Measurements from ENCODE around the gene GLYATL1B.
"Not testable (repeated sequence)": the region's sequence is repeated elsewhere in the genome, so short reads cannot be mapped to it uniquely, and the experiment has no call there.

The GLYATL1B gene, protein sequence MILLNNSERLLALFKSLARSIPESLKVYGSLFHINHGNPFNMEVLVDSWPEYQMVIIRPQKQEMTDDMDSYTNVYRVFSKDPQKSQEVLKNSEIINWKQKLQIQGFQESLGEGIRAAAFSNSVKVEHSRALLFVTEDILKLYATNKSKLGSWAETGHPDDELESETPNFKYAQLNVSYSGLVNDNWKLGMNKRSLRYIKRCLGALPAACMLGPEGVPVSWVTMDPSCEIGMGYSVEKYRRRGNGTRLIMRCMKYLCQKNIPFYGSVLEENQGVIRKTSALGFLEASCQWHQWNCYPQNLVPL

DNA sequence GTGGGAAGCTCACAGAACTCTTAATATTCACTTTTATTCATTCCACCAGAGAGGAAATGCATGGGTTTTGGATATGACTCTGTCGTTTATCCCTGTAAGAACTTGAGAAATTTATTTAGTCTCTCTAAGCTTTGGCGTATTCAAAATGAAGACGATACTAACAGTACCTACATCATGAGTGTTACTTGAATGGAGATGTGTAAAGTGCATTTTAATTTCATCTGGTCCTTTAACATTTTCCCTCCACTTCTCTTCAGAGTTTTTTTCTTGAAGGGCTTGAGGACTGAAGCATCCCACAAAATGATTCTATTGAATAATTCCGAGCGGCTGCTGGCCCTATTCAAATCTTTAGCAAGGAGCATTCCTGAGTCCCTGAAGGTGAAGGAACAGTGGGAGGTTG lies at the start of gene GLYATL1B:
GLYATL1B (plus strand) TSS at position 301 of the 400 bp plus-strand sequence; CDS start at position 301, 0 bp downstream.
- not testable (repeated sequence) for DNase-seq

DNA sequence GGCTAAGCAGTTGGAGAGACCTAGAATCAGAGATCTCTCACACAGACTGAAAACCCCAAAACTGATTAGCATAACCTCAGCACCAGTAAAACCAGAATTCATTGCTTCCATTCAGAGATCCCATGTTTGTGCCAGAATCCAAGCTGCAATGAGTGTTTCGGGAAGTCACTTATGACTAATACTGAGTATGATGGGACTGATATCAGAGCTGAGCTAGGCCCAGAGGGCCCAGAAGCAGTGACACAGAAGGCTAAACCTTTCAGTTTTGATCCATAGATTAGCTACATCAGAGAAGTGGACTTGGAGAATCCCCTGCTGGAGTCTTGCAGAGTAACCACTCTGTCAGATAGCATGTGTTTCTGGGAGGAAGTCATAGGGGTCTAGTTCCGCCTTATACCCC lies 49.6 kb upstream of the GLYATL1B start:
- not testable (repeated sequence) for DNase-seq

DNA sequence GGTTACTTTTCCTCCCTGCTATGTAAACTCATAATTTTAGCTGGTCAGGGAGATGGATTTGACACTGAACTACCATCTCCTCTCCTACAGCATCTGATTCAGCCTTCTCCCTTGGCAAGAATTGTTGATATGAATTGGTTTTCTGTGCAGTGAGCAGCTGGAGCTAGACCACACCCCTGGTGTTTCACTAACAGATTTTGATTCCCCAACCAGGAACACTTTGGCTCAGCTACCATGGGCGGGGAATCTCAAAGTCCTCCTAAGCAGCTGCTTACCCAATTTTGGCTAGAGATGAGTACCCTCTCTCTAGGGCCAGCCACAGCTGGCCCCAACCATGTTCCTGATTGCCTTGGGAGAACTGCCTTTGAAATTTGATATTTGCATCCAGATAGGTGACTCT lies 48.7 kb upstream of the GLYATL1B start:
- DNase-seq: not testable (repeated sequence)

DNA sequence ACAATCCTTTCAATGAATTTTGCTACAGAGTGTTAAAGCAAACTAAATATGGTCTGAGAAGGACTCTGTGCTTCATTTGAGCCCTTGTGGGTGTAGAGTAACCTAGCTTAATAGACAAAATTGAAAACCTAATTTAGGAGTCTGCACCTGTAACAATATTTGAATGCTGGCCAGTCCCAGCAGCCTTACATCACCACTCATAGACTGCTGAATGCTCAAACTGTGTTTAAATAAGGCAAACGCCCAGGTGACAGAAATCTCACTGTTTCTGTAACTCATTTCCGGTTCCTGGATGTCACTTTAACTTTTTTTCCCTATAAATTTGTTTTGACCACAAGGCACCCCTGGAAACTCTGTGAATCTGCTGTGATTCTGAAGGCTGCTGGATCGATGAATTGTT lies 45.5 kb upstream of the GLYATL1B start:
- DNase-seq: no peak

DNA sequence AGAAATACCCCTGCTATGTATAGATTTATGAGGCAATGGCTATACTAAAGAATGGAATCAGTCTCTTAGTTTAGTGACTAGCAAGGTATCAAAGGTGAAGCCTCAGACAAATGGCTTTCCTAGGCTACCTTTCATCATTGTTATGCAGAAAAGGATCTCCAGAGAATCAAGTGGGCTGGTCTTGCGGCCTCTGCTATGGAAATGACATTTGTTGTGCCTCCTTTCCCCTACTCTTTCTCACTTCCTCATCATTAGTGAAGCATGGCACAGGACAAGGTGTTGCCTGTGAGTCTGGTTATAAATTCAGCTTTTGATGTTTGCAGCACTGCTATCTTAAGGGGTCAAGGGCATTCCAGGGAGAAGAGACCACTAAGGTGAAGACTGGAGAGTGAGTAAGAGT lies 34.7 kb upstream of the GLYATL1B start:
- not testable (repeated sequence) for DNase-seq

DNA sequence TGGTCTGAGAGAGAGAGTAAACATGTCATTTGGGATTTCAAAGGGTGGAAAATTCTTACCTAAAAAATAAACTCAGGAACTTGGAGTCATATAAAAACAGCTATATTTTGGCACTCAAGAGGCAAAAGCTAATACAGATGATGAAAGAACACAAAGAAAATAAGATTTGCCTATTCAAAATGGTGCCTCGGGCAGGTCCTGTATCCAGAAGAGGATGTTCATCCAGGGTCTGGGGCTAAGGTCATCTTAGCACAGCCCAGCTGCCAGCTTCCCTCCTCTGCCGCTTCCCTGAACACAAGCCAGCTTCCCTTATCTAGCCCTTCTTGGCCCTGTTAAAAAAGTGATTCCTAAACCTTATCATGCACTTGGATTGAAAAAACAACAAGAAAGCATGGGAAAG lies 33.8 kb upstream of the GLYATL1B start:
- DNase-seq: not testable (repeated sequence)

DNA sequence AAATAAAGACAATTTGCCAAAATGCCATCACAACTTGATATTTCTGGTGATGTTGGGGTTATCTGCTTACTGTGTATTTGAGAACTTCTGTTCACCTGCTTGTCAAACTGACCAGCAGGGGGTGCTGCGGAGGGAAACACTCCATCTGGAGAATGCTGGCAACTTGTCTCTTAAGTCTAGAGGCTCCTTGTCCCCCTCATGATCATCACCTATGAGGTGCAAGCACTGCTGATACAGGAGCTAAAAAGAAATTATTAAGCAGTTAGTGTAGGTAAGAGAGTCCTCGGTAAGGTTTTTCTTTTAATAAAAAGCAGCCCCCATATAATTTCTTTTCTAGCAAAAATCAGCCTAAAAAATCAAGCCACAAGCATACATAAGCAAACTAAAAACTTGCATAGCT lies 32.7 kb upstream of the GLYATL1B start:
- peak; percentile 75 for DNase-seq

DNA sequence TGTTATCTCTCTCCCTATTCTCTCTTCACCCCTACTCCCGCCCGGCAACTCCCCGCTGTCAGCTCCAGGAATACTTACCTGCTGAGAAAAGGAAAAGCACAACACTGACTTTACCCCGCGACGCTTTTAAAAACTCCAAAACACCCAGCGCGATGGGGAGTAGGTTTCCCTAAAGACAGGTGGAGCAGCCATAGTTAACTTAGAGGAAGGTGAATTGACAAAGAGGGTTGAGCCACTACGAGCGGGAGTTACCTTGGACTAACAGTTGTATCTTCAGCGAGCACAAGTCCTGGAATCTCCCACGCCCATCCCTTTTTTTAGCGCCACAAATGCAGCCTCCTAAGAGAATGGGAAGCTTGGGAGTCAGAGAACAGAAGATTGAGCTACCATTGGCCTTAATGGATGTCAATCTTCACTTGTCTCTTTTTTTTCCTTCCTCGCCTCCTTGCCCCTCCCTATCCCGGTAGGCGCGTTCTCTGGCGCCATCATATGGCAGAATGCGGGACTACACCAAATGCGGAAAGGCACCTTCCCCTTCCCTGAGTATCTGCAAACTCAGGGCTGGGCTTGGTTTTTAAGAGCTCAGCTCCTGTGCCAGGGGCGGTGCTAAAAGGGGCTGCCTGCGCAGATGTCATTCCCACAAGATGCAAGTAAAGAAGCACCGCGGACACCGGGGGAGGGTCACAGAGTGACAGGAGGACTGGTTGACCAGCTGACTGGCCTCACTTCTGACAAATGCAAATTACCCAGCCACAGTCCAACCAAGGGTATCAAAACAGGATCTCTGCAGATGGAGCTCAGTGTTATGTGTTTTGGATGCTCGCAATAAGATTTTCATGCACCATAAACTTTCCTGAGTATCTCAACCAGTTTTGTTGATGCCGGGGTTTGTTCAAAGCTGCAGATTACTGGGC lies 27.7 kb upstream of the GLYATL1B start:
- peak; percentile 93 for DNase-seq

DNA sequence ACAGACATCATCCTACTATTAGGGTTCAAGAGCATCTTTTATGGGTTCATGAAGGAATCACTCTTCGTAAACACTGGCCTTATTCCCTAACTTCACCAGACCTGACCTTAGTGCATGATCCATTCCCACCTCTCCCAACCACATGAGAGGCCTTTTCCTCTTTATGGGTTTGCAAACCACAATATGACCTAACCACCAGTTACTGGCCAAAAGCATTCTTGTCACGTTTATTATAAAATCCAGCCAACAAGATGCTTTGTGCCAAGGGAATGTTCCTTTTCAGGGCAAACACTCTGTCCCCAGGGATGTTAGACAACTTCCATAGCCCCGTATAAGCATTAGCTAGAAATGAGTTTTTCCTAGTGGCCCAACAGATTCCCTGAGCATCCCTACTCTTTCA lies 26.0 kb upstream of the GLYATL1B start:
- not testable (repeated sequence) for DNase-seq

DNA sequence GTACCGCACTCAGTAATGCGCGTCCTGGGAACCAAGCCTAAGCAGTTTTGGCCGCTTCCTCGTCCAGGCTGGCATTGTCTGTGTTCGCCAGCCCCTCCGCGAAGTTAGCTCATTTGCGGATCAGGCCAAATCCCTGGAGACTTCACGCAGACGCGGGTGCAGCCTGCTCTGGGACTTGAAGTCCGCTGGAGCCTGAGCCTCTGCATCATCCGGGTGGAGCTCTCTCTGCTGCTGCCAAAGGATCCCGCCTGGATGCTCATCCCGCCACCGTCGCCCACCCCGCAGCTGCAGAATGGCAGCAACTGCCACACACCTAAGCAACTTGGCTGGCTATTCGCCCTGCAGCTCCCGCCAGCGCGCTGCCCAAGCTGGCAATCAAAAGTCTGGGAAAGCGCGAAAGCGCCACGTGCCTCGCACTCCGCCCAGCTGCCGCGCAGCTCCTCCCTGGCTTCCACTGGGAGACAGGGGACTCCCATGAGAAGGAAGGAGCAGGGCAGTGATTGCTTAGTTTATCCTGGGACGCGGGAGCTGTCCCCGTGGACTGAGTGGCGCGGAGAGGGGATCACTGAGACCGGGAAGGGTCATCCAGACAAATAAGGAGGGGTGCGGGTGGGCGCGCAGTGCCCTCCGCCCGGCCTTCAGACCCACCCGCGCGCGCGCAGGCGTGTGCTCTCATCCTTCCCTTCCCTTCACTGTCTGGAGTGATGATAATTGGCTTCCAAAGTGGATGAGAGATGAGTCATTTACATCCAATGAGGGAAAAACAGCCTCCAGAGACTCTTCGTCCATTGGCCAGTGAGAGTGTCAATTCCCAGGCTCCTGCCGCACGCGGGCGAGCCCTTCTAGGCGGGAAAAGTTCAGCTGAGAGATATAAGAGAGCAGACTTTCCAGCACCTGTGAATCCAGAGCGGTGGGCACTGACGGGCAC lies 23.2 kb upstream of the GLYATL1B start:
- DNase-seq: no peak

DNA sequence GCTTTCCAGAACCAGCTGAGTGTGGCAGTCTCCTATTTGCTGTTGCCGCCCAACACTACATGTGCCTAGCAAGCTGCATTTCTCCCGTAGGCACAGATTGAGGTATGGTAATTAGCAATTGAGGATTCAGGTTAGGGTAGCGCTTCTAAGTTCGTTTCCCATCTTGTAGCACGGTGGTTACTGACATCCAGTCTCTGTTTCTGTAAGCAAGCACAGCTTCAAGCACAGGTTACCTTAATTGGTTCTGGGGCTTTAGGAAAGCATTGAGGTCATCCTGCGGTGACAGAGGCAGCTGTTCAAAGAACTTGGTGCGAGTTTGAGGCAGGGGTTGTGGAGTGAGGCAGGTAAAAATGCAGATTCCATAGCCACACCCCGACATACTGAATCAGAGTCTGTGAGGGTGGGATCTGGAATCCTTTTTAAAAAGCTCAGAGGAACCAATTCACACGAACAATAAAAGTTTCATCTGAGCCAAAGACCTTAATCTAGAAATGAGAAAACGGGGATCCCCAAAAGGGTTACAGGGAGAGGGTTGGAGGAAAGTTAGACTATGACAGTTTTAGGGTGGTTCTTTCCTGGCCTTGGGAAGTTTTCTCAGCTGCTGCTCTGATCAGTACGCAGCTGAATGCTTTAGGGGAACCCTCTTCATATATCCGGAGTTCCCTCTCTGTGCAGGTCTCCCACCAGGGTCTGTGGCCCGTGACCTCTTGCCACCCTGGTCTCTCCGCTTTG lies 21.9 kb upstream of the GLYATL1B start:
- not testable (repeated sequence) for DNase-seq

DNA sequence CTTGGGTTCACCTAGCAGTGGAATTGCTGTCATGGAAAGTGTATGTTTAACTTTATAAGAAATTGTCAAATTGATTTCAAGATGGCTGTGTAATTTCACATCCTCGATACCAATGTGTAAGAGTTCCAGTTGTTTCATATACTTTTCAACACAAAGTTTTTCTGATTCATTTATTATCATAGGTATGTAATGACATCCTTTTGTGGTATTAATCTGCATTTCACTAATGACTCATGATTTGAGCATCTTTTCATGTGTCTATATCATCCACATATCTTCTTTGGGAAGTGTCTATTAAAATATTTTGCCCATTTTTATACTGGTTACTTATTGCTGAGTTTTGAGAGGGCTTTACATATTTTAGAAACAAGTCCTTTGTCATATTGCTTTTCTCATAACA lies 17.0 kb upstream of the GLYATL1B start:
- no peak for DNase-seq

DNA sequence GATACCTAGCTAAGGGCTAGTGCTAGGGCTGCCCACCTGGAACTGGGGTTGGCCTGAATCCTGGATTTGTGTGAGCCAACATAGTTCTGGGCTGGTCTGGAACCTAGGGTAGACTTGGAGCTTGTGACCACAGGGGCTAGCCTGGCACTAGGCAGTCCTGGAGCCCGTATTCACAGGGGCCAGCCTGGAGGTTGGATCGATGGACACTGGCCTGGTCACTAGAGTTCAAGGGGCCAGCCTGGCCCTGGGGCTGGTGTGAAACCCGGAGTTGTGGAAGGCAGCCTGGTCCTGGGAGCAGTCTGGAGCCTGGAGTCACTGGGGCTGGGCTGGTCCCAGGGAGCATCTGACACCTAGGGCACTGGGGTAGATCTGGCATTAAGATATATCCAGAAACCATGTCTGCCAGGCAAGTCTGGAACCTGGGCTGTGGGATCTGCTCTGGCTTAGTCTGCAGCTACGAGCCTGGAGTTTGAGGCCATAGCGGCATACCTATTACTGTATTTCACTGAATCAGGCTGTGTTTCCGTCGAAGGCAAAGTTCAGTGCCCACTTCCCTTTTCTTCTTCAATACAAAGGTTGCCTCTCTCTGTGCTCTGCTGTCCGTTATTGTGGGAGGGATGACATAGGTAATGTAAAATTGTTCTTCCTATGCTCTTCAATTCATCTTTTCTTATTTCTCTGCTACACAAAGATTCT lies 9.1 kb upstream of the GLYATL1B start:
- no peak for DNase-seq

DNA sequence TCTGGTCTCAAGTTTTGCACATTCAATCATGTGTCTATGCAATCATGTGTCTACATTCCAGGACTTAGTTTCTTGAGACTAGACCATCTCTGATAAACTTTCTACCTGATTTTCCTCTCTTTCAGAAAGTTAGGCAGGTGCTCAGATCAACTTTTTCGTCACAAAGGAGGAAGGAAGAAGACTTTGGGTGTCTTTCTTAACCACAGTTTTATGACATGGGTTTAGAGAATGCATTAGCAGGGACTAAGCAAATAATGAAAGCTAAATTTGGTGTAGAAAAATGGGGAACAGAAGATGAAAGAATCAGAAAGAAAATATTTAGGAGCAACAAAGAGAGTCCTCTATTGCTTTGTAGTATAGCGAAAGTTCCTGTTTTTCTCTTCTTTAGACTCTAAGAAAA lies 7.7 kb upstream of the GLYATL1B start:
- DNase-seq: no peak

DNA sequence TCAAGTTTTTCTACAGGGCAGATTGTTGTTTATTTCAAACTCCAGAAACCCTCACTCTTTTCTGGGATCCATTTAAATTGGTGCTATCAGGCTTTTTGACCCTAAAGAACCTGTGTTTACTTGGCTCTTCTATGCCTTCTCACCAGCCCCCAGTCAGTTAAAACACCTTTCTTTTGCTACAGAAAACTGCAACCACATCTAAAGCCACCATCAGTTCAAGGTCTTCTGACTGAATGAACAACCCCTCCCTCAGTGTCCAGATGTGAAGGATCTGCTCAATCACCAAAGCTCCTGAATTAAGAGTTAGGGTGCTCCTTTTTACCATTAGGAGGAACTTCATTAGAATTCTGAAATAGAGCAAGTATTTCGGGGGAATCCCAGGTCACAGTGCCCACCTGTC lies 7.0 kb upstream of the GLYATL1B start:
- DNase-seq: no peak

DNA sequence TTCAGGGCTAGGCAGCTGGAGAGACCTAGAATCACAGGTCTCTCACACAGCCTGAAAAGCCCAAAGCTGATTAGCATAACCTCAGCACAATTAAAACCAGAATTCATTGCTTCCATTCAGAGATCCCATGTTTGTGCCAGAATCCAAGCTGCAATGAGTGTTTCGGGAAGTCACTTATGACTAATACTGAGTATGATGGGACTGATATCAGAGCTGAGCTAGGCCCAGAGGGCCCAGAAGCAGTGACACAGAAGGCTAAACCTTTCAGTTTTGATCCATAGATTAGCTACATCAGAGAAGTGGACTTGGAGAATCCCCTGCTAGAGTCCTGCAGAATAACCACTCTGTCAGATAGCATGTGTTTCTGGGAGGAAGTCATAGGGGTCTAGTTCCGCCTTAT lies 5.7 kb upstream of the GLYATL1B start:
- not testable (repeated sequence) for DNase-seq

DNA sequence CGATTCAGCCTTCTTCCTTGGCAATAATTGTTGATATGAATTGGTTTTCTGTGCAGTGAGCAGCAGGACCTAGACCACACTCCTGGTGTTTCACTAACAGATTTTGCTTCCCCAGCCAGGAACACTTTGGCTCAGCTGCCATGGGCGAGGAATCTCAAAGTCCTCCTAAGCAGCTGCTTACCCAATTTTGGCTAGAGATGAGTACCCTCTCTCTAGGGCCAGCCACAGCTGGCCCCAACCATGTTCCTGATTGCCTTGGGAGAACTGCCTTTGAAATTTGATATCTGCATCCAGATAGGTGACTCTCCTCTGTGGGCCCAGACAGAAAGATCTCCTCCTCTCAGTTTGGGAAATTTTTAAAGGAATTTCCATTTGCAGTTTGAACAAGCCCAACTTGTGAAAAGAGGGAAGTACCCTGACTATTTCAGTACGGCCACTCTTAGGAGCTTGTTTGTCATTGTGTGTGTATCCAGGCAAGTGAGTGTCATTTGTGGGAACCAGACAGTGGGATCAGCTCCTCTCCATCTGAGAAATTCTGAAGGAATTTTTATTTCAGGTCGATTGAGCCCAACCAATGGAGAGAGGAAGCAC lies 4.6 kb upstream of the GLYATL1B start:
- DNase-seq: not testable (repeated sequence)

DNA sequence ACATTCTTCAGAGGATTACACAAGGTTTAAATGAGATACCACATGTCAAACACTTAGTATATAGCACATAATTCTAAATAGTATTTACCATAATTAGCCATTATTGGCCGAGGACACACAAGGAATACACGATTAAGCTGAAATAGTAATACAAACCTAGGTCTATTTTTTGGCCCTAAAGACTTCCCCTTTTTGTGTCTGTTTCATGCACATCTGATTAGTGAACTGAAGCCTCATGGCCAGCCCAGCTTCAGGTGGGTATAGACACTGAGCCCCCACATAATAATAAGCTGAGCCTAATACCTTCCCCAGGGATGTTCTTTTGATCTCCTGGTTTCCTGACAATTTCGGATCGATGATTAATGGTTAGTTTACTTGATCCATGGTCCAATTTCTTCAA lies 2.1 kb downstream of the GLYATL1B start:
- peak; percentile 5 for DNase-seq

DNA sequence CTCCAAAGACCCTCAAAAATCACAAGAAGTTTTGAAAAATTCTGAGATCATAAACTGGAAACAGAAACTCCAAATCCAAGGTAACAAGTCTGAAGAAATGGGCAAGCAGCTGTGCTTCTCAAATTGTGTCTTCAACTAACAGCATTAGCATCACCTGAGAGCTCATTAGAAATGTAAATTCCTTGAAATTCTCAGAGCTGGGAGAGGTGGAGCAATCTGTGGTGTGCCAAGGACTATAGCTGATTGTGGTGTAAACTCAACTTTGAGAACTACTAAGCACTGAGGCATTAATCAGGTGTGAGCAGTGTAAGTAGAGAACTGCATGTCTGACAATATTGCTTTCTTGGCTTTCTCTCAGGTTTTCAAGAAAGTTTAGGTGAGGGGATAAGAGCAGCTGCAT lies 7.5 kb downstream of the GLYATL1B start:
- not testable (repeated sequence) for DNase-seq

DNA sequence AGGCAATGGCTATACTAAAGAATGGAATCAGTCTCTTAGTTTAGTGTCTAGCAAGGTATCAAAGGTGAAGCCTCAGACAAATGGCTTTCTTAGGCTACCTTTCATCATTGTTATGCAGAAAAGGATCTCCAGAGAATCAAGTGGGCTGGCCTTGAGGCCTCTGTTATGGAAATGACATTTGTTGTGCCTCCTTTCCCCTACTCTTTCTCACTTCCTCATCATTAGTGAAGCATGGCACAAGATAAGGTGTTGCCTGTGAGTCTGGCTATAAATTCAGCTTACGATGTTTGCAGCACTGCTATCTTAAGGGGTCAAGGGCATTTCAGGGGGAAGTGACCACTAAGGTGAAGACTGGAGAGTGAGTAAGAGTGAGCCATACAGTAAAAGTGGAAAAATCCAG lies 9.1 kb downstream of the GLYATL1B start:
- peak; percentile 4 for DNase-seq

DNA sequence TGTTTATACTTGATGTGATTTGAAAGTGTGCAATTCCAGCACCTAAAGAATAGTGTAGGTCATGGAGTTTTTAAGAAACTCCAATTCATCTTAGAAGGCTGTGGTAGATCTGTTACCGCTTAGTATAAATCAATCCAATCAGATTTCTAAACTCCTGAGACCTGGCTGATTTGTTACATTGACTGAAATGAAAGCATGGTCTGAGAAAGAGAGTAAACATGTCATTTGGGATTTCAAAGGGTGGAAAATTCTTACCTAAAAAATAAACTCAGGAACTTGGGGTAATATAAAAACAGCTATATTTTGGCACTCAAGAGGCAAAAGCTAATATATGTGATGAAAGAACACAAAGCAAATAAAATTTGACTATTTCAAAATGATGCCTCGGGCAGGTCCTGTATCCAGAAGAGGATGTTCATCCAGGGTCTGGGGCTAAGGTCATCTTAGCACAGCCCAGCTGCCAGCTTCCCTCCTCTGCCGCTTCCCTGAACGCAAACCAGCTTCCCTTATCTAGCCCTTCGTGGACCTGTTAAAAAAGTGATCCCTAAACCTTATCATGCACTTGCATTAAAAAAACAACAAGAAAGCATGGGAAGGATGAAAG lies 10.0 kb downstream of the GLYATL1B start:
- DNase-seq: not testable (repeated sequence)
